H1 (cell line): Measurements from ENCODE around the gene ZFP64. TPM values are rescaled to one million over a fixed set of nuclear protein-coding genes. Genes with fewer than 3 reads are reported as not detected.

Experiments
- CTCF ChIA-PET: fragments of 300-600 bp; sonication (Branson Sonifier 250); formaldehyde crosslinking; loops from one replicate; lab custom pipeline; 2021; ENCODE audit not compliant: partially characterized antibody; lab: Charles Lee
- POLR2A ChIA-PET: fragments of 300-600 bp; sonication (Branson Sonifier 250); formaldehyde crosslinking; loops from one replicate; lab custom pipeline; 2021; ENCODE audit warnings: inconsistent platforms; ENCODE audit not compliant: partially characterized antibody; lab: Charles Lee
- DNase-seq, 2 experiments: peaks; one replicate each; pipeline versions ENCODE4 v3.0.0 to v3.0.0-alpha.2; 2010 to 2022; ENCODE audit warnings: low spot score in 2 of 2, low read depth in 1 of 2, mixed read lengths in 1 of 2
- FAIRE-seq: peaks from 2 replicates; lab custom pipeline; 2011; peaks lifted over from hg19 to GRCh38; lab: Jason Lieb, UNC
- H2AFZ ChIP-seq: 2 replicates; pipeline ENCODE4 v1.8.1; 2012; ENCODE audit warnings: low read length, inconsistent platforms
- H2AK5ac ChIP-seq: 2 replicates; pipeline ENCODE4 v1.6.1; 2013; ENCODE audit warnings: low read depth, low read length
- H2BK120ac ChIP-seq: replicated peaks from 2 replicates; pipeline ENCODE3; 2013; ENCODE audit warnings: low read depth, low read length, inconsistent platforms
- H2BK12ac ChIP-seq: 2 replicates; pipeline ENCODE4 v1.6.1; 2013; ENCODE audit warnings: low read depth, low read length
- H2BK15ac ChIP-seq: 2 replicates; pipeline ENCODE4 v1.6.1; 2013; ENCODE audit warnings: low read length
- H2BK20ac ChIP-seq: 2 replicates; pipeline ENCODE4 v1.6.1; 2013; ENCODE audit warnings: low read length
- H2BK5ac ChIP-seq: 2 replicates; pipeline ENCODE4 v1.6.1; 2013; ENCODE audit warnings: low read depth, low read length
- H3K14ac ChIP-seq: 2 replicates; pipeline ENCODE4 v1.6.1; 2013; ENCODE audit warnings: inconsistent platforms; ENCODE audit not compliant: insufficient read length
- H3K18ac ChIP-seq: 2 replicates; pipeline ENCODE4 v1.6.1; 2013; ENCODE audit warnings: low read length; ENCODE audit errors: extremely low read depth
- H3K23ac ChIP-seq: 2 replicates; pipeline ENCODE4 v1.6.1; 2013; ENCODE audit warnings: inconsistent platforms; ENCODE audit not compliant: insufficient read length
- H3K23me2 ChIP-seq: 2 replicates; pipeline ENCODE4 v1.6.1; 2013; ENCODE audit warnings: low read depth, low read length
- H3K27ac ChIP-seq: 2 replicates; pipeline ENCODE4 v1.6.1; 2011; ENCODE audit warnings: low read depth, low read length, inconsistent platforms
- H3K27me3 ChIP-seq, 4 experiments: replicated peaks in 1 of 4; 1 replicate in 1 of 4; 2 replicates in 3 of 4; pipeline versions ENCODE4 v1.6.1 to v1.8.1; 2011 to 2013; ENCODE audit warnings: low read length in 3 of 4, mild to moderate bottlenecking in 3 of 4, inconsistent platforms in 2 of 4, mixed read lengths in 2 of 4, moderate library complexity in 1 of 4; ENCODE audit not compliant: control insufficient read depth in 3 of 4, insufficient read depth in 3 of 4; ENCODE audit errors: extremely low read depth in 1 of 4
- H3K36me3 ChIP-seq, 4 experiments: 2 replicates each; pipeline versions ENCODE4 v1.6.1 to v1.8.1; 2011 to 2013; ENCODE audit warnings: mild to moderate bottlenecking in 4 of 4, low read length in 3 of 4, moderate library complexity in 2 of 4, control low read depth in 1 of 4, inconsistent platforms in 1 of 4; ENCODE audit not compliant: insufficient read depth in 4 of 4, control insufficient read depth in 2 of 4
- H3K4ac ChIP-seq: replicated peaks from 2 replicates; pipeline ENCODE3; 2013; ENCODE audit warnings: low read length, low read depth, mixed read lengths, inconsistent platforms; ENCODE audit not compliant: insufficient read length
- H3K4me1 ChIP-seq, 4 experiments: replicated peaks in 1 of 4; 1 replicate in 1 of 4; 2 replicates in 3 of 4; pipeline versions ENCODE4 v1.6.1 to v1.8.1; 2011 to 2013; ENCODE audit warnings: low read length in 3 of 4, inconsistent platforms in 2 of 4, mixed read lengths in 1 of 4; ENCODE audit not compliant: insufficient read depth in 4 of 4, control insufficient read depth in 3 of 4
- H3K4me2 ChIP-seq, 2 experiments: 2 replicates each; pipeline versions ENCODE4 v1.6.1 to v1.8.1; 2011 to 2013; ENCODE audit warnings: low read depth in 2 of 2, low read length in 2 of 2, control low read depth in 1 of 2, inconsistent platforms in 1 of 2, mild to moderate bottlenecking in 1 of 2; ENCODE audit not compliant: insufficient read depth in 1 of 2
- H3K4me3 ChIP-seq, 4 experiments: fragments of 200-600, 300-600 bp in 1 of 4; sonication (generic), shearing (Covaris generic), sonication (Bioruptor Twin) in 1 of 4; 2 replicates each; pipeline versions ENCODE4 v1.5.1 to v1.8.1; 2011 to 2016; ENCODE audit warnings: low read length in 4 of 4, low read depth in 3 of 4, control low read depth in 2 of 4, inconsistent platforms in 2 of 4, mild to moderate bottlenecking in 2 of 4, mixed read lengths in 1 of 4, moderate library complexity in 1 of 4; ENCODE audit not compliant: insufficient read depth in 2 of 4; ENCODE audit errors: extremely low read depth in 1 of 4
- H3K56ac ChIP-seq: replicated peaks from 2 replicates; pipeline ENCODE3; 2013; ENCODE audit warnings: low read depth, mild to moderate bottlenecking, mixed read lengths, low read length, inconsistent platforms; ENCODE audit not compliant: insufficient read length
- H3K79me1 ChIP-seq: 2 replicates; pipeline ENCODE4 v1.6.1; 2013; ENCODE audit warnings: low read depth, low read length, control low read depth
- H3K79me2 ChIP-seq, 2 experiments: 2 replicates each; pipeline versions ENCODE4 v1.6.1 to v1.8.1; 2012 to 2013; ENCODE audit warnings: low read length in 2 of 2, mild to moderate bottlenecking in 2 of 2, inconsistent platforms in 1 of 2; ENCODE audit not compliant: insufficient read depth in 2 of 2, control insufficient read depth in 1 of 2
- H3K9ac ChIP-seq, 4 experiments: replicated peaks in 1 of 4; 1 replicate in 1 of 4; 2 replicates in 3 of 4; pipeline versions ENCODE4 v1.6.1 to v1.8.1; 2011 to 2013; ENCODE audit warnings: low read depth in 3 of 4, low read length in 3 of 4, control low read depth in 2 of 4, mild to moderate bottlenecking in 2 of 4, moderate library complexity in 2 of 4, inconsistent platforms in 1 of 4; ENCODE audit errors: extremely low read depth in 1 of 4
- H3K9me3 ChIP-seq, 2 experiments: 2 replicates each; pipeline versions ENCODE4 v1.6.1 to v1.8.1; 2012 to 2013; ENCODE audit warnings: mild to moderate bottlenecking in 2 of 2, moderate library complexity in 2 of 2, control low read depth in 1 of 2, inconsistent platforms in 1 of 2, low read depth in 1 of 2, low read length in 1 of 2, mixed read lengths in 1 of 2; ENCODE audit not compliant: insufficient read depth in 2 of 2
- H4K20me1 ChIP-seq, 2 experiments: replicated peaks in 1 of 2; 2 replicates each; pipeline versions ENCODE3 to v1.8.1; 2011 to 2013; ENCODE audit warnings: inconsistent platforms in 2 of 2, low read length in 2 of 2, mild to moderate bottlenecking in 1 of 2; ENCODE audit not compliant: insufficient read depth in 2 of 2, control insufficient read depth in 1 of 2
- H4K5ac ChIP-seq: 2 replicates; pipeline ENCODE4 v1.6.1; 2013; ENCODE audit warnings: low read length, low read depth, mixed read lengths, inconsistent platforms; ENCODE audit not compliant: insufficient read length
- H4K8ac ChIP-seq: 2 replicates; pipeline ENCODE4 v1.8.0; 2013; ENCODE audit warnings: mild to moderate bottlenecking, moderate library complexity, low read length, inconsistent platforms; ENCODE audit not compliant: insufficient read depth; ENCODE audit errors: extremely low read depth
- H4K91ac ChIP-seq: replicated peaks from 2 replicates; pipeline ENCODE3; 2013; ENCODE audit warnings: low read length, mixed read lengths, inconsistent platforms; ENCODE audit not compliant: insufficient read length
- ASH2L ChIP-seq: fragments of 200-600, 300-600 bp; sonication (generic); IDR thresholded peaks from one replicate; pipeline ENCODE4 v1.7.1; 2017; ENCODE audit warnings: low read length
- ATF3 ChIP-seq: IDR thresholded peaks from 2 replicates; pipeline ENCODE4 v1.6.1; 2011; ENCODE audit warnings: low read depth, mild to moderate bottlenecking, low read length; ENCODE audit not compliant: insufficient read depth
- BRCA1 ChIP-seq: IDR thresholded peaks from 2 replicates; pipeline ENCODE4 v1.6.1; 2012; ENCODE audit warnings: low read depth, low read length, improper control_type of control experiment
- CREB1 ChIP-seq: IDR thresholded peaks from 2 replicates; pipeline ENCODE4 v1.6.1; 2012; ENCODE audit warnings: inconsistent platforms
- CTBP2 ChIP-seq: IDR thresholded peaks from 2 replicates; pipeline ENCODE4 v1.7.0; 2011; ENCODE audit warnings: borderline replicate concordance, mild to moderate bottlenecking, moderate library complexity, mixed read lengths, low read length; ENCODE audit not compliant: insufficient read depth, insufficient read length
- KDM1A ChIP-seq: fragments of 200-600, 300-600 bp; sonication (generic); IDR thresholded peaks from 2 replicates; pipeline ENCODE4 v1.7.1; 2016; ENCODE audit warnings: mild to moderate bottlenecking, low read length, borderline replicate concordance
- SAP30 ChIP-seq: fragments of 300-600 bp; sonication (generic); IDR thresholded peaks from 2 replicates; pipeline ENCODE4 v1.7.1; 2012; ENCODE audit warnings: low read length, moderate library complexity, mild to moderate bottlenecking, inconsistent platforms; ENCODE audit not compliant: insufficient read depth, insufficient replicate concordance
- SIN3A ChIP-seq, 2 experiments: IDR thresholded peaks in 1 of 2; conservative IDR thresholded peaks in 1 of 2; 2 replicates each; pipeline ENCODE4 v1.6.1; 2011 to 2012; ENCODE audit warnings: low read length in 2 of 2, improper control_type of control experiment in 1 of 2, low read depth in 1 of 2, mild to moderate bottlenecking in 1 of 2
- TCF12 ChIP-seq: IDR thresholded peaks from 2 replicates; pipeline ENCODE4 v1.6.1; 2011; ENCODE audit warnings: low read depth, mild to moderate bottlenecking, low read length
- WGBS, 2 experiments: shearing (Covaris generic) in 1 of 2; methylation state at CpG; one replicate each; pipeline versions ENCODE4 v1.1.6 to v1.1.7; 2013 to 2015; ENCODE audit warnings: low lambda C conversion rate in 2 of 2, mixed read lengths in 2 of 2, inconsistent platforms in 1 of 2, low coverage in 1 of 2, missing lambda C conversion rate in 1 of 2; ENCODE audit not compliant: insufficient replicate concordance in 2 of 2, insufficient coverage in 1 of 2, insufficient read length in 1 of 2; ENCODE audit errors: extremely low coverage in 1 of 2, missing lambda C conversion rate in 1 of 2; 5-methylcytosine and 5-hydroxymethylcytosine counted together
- polyA plus RNA-seq, 7 experiments: library from polyadenylated mRNA; depleted of rRNA in 3 of 7; stranded (reverse) in 5 of 7; unstranded in 2 of 7; fragments of >200 nt in 5 of 7; fragments of 200-250 nt in 2 of 7; gene quantifications; 1 replicate in 5 of 7; 2 replicates in 1 of 7; 4 replicates in 1 of 7; pipeline versions ENCODE4 v1.2.1 to v1.2.3, GENCODE V29; 2011 to 2013; ENCODE audit warnings: missing spikeins in 2 of 7, mixed read lengths in 2 of 7
- total RNA-seq: library from RNA; stranded (reverse); fragmentation: NEBNext Ultra II Directional; extraction: Animal tissue kit (Norgen Biotek cat#: 25700); gene quantifications from 2 replicates; pipeline ENCODE4 v1.2.1, GENCODE V29; 2021

ZFP64 gene
- total and polyA plus RNA-seq, 2 of the 8 experiments (the other 6 are each of a cell fraction or from before 2014, with no cell fraction given): 25.3 to 43.7 TPM

GRCh38 chr20:52104546-52105441 lies 86.8 kb downstream of the ZFP64 start:
- H3K56ac ChIP-seq: no peak overlapping the region
- H3K79me1 ChIP-seq: no peaks in the 10 kb centered on the region
- no peak overlapping the region for H2BK15ac ChIP-seq
- H4K91ac ChIP-seq: peak overlapping the region; percentile 14
- H2AFZ ChIP-seq: no peak overlapping the region
- H4K5ac ChIP-seq: peak overlapping the region; percentile 15
- DNase-seq (peak; percentile 25 to 86), FAIRE-seq (no peak)
- H3K4ac ChIP-seq: peak overlapping the region; percentile 55
- H3K18ac ChIP-seq: peak overlapping the region; percentile 55; the same call in 1 of the 2 replicates
- no peak overlapping the region for H2BK5ac ChIP-seq
- H3K27me3 ChIP-seq: peaks cover 10 to 35% (median 30%) of the 10 kb centered on the region in 4 experiments
- H3K14ac ChIP-seq: no peak overlapping the region
- no peak overlapping the region for H2BK20ac ChIP-seq
- H3K4me3 ChIP-seq: peak overlapping the region; percentile 30 to 77 (median 58)
- H3K36me3 ChIP-seq: no peaks in the 10 kb centered on the region
- no peak overlapping the region for H3K27ac ChIP-seq
- 2% methylated on average over 48 of the region's 82 CpGs; no CpG with 5 or more reads in 1 of the 2 experiments for WGBS, 2 experiments
- H3K4me1 ChIP-seq: peaks cover 0 to 9% (median 5%) of the 10 kb centered on the region in 4 experiments; a peak in 5 of 7 replicates
- no peak overlapping the region for H3K23ac ChIP-seq
- H3K23me2 ChIP-seq: peaks cover 24% of the 10 kb centered on the region
- peak overlapping the region; percentile 94 to 95 for H3K4me2 ChIP-seq
- peak overlapping the region; percentile 28; the same call in 1 of the 2 replicates for H4K8ac ChIP-seq
- H3K9me3 ChIP-seq: no peaks in the 10 kb centered on the region
- POLR2A ChIA-PET: interaction anchor here (0.5 to 4.0 kb wide), 21 partner anchors 8 to 639 kb away, joined by 3 to 21 read pairs (median 4); partner anchors contain the start of genes SALL4 and ZFP64
- peaks cover 2 to 17% of the 10 kb centered on the region in 2 experiments for H4K20me1 ChIP-seq
- H2BK12ac ChIP-seq: no peak overlapping the region
- no peak overlapping the region for H2BK120ac ChIP-seq
- CTCF ChIA-PET: interaction anchor here (0.7 to 2.4 kb wide), 10 partner anchors 10 to 305 kb away, joined by 3 to 6 read pairs (median 4); no protein-coding TSS in a partner anchor
- peaks cover 0 to 11% of the 10 kb centered on the region in 2 experiments; a peak in 1 of 4 replicates for H3K79me2 ChIP-seq
- H3K9ac ChIP-seq: peak overlapping the region in 2 of 4 experiments; percentile 34 to 45; a peak in 4 of 7 replicates
- no peak overlapping the region for H2AK5ac ChIP-seq
- peak; percentile 8 for TF ChIP-seq SAP30
- peak; percentile 8; the same call in 1 of the 2 replicates for TF ChIP-seq TCF12
- no peak for TF ChIP-seq ATF3
- peak in 1 of 2 experiments; percentile 72; a peak in 2 of 4 replicates for TF ChIP-seq SIN3A (conservative IDR thresholded peaks at IDR 0.05 in 1 of 2, IDR thresholded peaks at IDR 0.05 in 1 of 2; ENCODE audit: low read depth in 1 of 2, low read length in 2 of 2)
- TF ChIP-seq CREB1: no peak
- no peak for TF ChIP-seq CTBP2
- no peak; the same call in 1 of the 2 replicates for TF ChIP-seq KDM1A
- peak; percentile 83 for TF ChIP-seq ASH2L
- no peak for TF ChIP-seq BRCA1
